HEK293 (cell line): ENCODE results near the gene TOP3B.

Experiments used
- CTCF ChIA-PET: fragments of 350-600 bp; formaldehyde crosslinking; extraction: SDS; loops from one replicate; lab custom pipeline; 2021; ENCODE audit warnings: antibody characterized with exemption; lab: Yijun Ruan, JAX
- POLR2A ChIA-PET: fragments of 300-600 bp; formaldehyde crosslinking; extraction: SDS; loops from one replicate; lab custom pipeline; 2020; ENCODE audit warnings: antibody characterized with exemption, inconsistent platforms; lab: Yijun Ruan, JAX
- H3K27ac ChIP-seq: fragments of 200-500 bp; sonication (Bioruptor generic); 2 replicates; pipeline ENCODE4 v1.5.1; 2014; ENCODE audit warnings: low read depth, low read length, control low read depth, inconsistent platforms; ENCODE audit errors: extremely low read depth
- H3K36me3 ChIP-seq, 2 experiments: fragments of 200-500 bp in 1 of 2; sonication (Bioruptor generic) in 1 of 2; 1 replicate in 1 of 2; 2 replicates in 1 of 2; pipeline ENCODE4 v1.5.1; 2014 to 2017; ENCODE audit warnings: inconsistent platforms in 2 of 2, low read length in 2 of 2; ENCODE audit not compliant: control insufficient read depth in 2 of 2, insufficient read depth in 1 of 2
- H3K4me1 ChIP-seq: fragments of 200-500 bp; sonication (Bioruptor generic); 2 replicates; pipeline ENCODE4 v1.5.1; 2014; ENCODE audit warnings: mild to moderate bottlenecking, low read length, inconsistent platforms; ENCODE audit not compliant: control insufficient read depth, insufficient read depth
- H3K4me3 ChIP-seq: 2 replicates; pipeline ENCODE4 v1.5.1; 2011; ENCODE audit warnings: low read depth, mild to moderate bottlenecking, control low read depth, low read length, moderate library complexity
- H3K9me3 ChIP-seq: fragments of 200-500 bp; sonication (Bioruptor generic); 2 replicates; pipeline ENCODE4 v1.5.1; 2014; ENCODE audit warnings: low read depth, low read length, inconsistent platforms; ENCODE audit not compliant: control insufficient read depth, insufficient read depth
- GFI1B ChIP-seq: fragments of 450-650 bp; formaldehyde crosslinking; IDR thresholded peaks from 2 replicates; pipeline ENCODE4 v1.5.1; 2016; ENCODE audit warnings: missing biosample characterization, missing genetic modification characterization
- GLIS2 ChIP-seq: fragments of 450-650 bp; formaldehyde crosslinking; IDR thresholded peaks from 2 replicates; pipeline ENCODE4 v1.5.1; 2016; ENCODE audit warnings: missing biosample characterization, missing genetic modification characterization
- HIC1 ChIP-seq: fragments of 450-650 bp; formaldehyde crosslinking; IDR thresholded peaks from 2 replicates; pipeline ENCODE4 v1.5.1; 2016; ENCODE audit warnings: missing biosample characterization, missing genetic modification characterization
- HOXA7 ChIP-seq: sonication (generic); formaldehyde crosslinking; IDR thresholded peaks from 2 replicates; pipeline ENCODE4 v1.8.1; 2022; ENCODE audit warnings: missing genetic modification reagents, borderline replicate concordance
- OSR2 ChIP-seq: fragments of 450-650 bp; formaldehyde crosslinking; IDR thresholded peaks from 2 replicates; pipeline ENCODE4 v1.5.1; 2016; ENCODE audit warnings: missing biosample characterization, missing genetic modification characterization
- ZBTB11 ChIP-seq: fragments of 450-650 bp; formaldehyde crosslinking; conservative IDR thresholded peaks from 2 replicates; pipeline ENCODE4 v1.5.1; 2016; ENCODE audit warnings: low read depth, missing biosample characterization, missing genetic modification characterization
- ZBTB8A ChIP-seq: fragments of 450-650 bp; formaldehyde crosslinking; IDR thresholded peaks from 2 replicates; pipeline ENCODE4 v1.5.1; 2016; ENCODE audit warnings: missing biosample characterization, missing genetic modification characterization
- ZNF19 ChIP-seq: fragments of 450-650 bp; formaldehyde crosslinking; IDR thresholded peaks from 2 replicates; pipeline ENCODE4; 2016; ENCODE audit warnings: missing biosample characterization, missing genetic modification characterization, low read depth
- ZNF248 ChIP-seq: fragments of 450-650 bp; formaldehyde crosslinking; IDR thresholded peaks from 2 replicates; pipeline ENCODE4 v1.5.1; 2017; ENCODE audit warnings: missing biosample characterization, missing genetic modification characterization
- ZNF354C ChIP-seq: fragments of 450-650 bp; formaldehyde crosslinking; IDR thresholded peaks from 2 replicates; pipeline ENCODE4 v1.5.1; 2016; ENCODE audit warnings: missing biosample characterization, missing genetic modification characterization, low read depth, borderline replicate concordance
- ZNF391 ChIP-seq: fragments of 450-650 bp; formaldehyde crosslinking; IDR thresholded peaks from 2 replicates; pipeline ENCODE4 v1.5.1; 2016; ENCODE audit warnings: low read depth, missing biosample characterization, missing genetic modification characterization, borderline replicate concordance
- ZNF423 ChIP-seq: fragments of 450-650 bp; formaldehyde crosslinking; IDR thresholded peaks from 2 replicates; pipeline ENCODE4 v1.5.1; 2016; ENCODE audit warnings: missing biosample characterization, missing genetic modification characterization
- ZNF473 ChIP-seq: fragments of 450-650 bp; formaldehyde crosslinking; IDR thresholded peaks from 2 replicates; pipeline ENCODE4 v1.5.1; 2017; ENCODE audit warnings: missing biosample characterization, missing genetic modification characterization
- ZNF518A ChIP-seq: fragments of 450-650 bp; formaldehyde crosslinking; conservative IDR thresholded peaks from 2 replicates; pipeline ENCODE4 v1.5.1; 2016; ENCODE audit warnings: low read depth, missing biosample characterization, missing genetic modification characterization
- ZNF658 ChIP-seq: fragments of 450-650 bp; formaldehyde crosslinking; IDR thresholded peaks from 2 replicates; pipeline ENCODE4; 2016; ENCODE audit warnings: missing biosample characterization, missing genetic modification characterization
- ZNF660 ChIP-seq: fragments of 450-650 bp; IDR thresholded peaks from 2 replicates; pipeline ENCODE4 v1.5.1; 2018; ENCODE audit warnings: missing biosample characterization, mild to moderate bottlenecking, missing genetic modification characterization
- ZNF830 ChIP-seq: fragments of 450-650 bp; IDR thresholded peaks from 2 replicates; pipeline ENCODE4 v1.5.0; 2018; ENCODE audit warnings: missing biosample characterization, missing genetic modification characterization, low read depth, mild to moderate bottlenecking, moderate library complexity
- TF ChIP-seq, protein P1 (sequence below): fragments of 450-650 bp; formaldehyde crosslinking; IDR thresholded peaks from 2 replicates; pipeline ENCODE4 v1.5.1; 2016; ENCODE audit warnings: missing biosample characterization, missing genetic modification characterization, low read depth
- TF ChIP-seq, protein P2 (sequence below): fragments of 450-650 bp; formaldehyde crosslinking; IDR thresholded peaks from 2 replicates; pipeline ENCODE4 v1.5.1; 2016; ENCODE audit warnings: missing biosample characterization, missing genetic modification characterization

Gene TOP3B

DNA sequence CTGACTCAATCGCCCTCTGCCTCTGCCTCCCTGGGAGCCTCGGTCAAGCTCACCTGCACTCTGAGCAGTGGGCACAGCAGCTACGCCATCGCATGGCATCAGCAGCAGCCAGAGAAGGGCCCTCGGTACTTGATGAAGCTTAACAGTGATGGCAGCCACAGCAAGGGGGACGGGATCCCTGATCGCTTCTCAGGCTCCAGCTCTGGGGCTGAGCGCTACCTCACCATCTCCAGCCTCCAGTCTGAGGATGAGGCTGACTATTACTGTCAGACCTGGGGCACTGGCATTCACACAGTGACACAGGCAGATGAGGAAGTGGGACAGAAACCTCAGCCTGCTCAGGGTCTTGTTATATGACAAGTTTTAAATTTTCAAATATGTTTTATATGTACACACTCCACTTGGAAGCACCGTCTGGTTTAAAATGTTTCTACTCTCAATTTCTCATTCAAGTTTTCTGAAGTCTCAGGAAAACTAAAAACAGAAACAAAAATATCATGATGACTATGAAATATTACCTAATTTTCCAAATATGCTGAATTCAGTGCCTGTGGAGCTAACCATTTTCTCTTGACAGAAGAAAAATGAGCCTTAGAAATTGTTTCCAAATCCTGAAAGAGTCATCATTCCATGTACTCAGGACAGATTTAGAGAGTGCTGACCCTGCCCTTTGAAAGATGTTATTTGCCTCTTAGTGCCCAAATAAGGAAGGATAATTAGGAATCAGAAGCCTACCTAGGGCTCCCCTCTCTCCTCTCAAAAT lies 48.8 kb upstream of the TOP3B start:
- POLR2A ChIA-PET, result no interaction called here
- Histone ChIP-seq H3K4me1 (no peaks in the 10 kb centered on the region), H3K9me3 (no peaks in the 10 kb centered on the region)
- CTCF ChIA-PET, result interaction anchor here (0.7 to 7.3 kb wide), 9 partner anchors 26 to 171 kb away, joined by 3 to 35 read pairs (median 3); no protein-coding TSS in a partner anchor
- TF ChIP-seq, protein P1, sequence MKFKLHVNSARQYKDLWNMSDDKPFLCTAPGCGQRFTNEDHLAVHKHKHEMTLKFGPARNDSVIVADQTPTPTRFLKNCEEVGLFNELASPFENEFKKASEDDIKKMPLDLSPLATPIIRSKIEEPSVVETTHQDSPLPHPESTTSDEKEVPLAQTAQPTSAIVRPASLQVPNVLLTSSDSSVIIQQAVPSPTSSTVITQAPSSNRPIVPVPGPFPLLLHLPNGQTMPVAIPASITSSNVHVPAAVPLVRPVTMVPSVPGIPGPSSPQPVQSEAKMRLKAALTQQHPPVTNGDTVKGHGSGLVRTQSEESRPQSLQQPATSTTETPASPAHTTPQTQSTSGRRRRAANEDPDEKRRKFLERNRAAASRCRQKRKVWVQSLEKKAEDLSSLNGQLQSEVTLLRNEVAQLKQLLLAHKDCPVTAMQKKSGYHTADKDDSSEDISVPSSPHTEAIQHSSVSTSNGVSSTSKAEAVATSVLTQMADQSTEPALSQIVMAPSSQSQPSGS (tag by site-specific recombination), result no peak
- TF ChIP-seq ZBTB8A (no peak), ZNF473 (tag by site-specific recombination) (no peak), ZNF354C (tag by site-specific recombination) (no peak), ZNF19 (tag by site-specific recombination) (no peak), GLIS2 (tag by site-specific recombination) (no peak), OSR2 (tag by site-specific recombination) (no peak), HIC1 (tag by site-specific recombination) (no peak), ZNF248 (tag by site-specific recombination) (no peak), ZNF423 (tag by site-specific recombination) (no peak), ZBTB11 (no peak), ZNF830 (tag by site-specific recombination) (no peak), ZNF658 (tag by site-specific recombination) (no peak), ZNF391 (tag by site-specific recombination) (no peak), ZNF518A (no peak), ZNF660 (tag by site-specific recombination) (no peak), GFI1B (no peak), HOXA7 (CRISPR knock-in tag) (no peak)
- TF ChIP-seq, protein P2, sequence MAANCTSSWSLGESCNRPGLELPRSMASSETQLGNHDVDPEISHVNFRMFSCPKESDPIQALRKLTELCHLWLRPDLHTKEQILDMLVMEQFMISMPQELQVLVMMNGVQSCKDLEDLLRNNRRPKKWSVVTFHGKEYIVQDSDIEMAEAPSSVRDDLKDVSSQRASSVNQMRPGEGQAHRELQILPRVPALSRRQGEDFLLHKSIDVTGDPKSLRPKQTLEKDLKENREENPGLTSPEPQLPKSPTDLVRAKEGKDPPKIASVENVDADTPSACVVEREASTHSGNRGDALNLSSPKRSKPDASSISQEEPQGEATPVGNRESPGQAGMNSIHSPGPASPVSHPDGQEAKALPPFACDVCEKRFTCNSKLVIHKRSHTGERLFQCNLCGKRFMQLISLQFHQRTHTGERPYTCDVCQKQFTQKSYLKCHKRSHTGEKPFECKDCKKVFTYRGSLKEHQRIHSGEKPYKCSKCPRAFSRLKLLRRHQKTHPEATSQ (tag by site-specific recombination), result no peak
- TF ChIP-seq, all 188 proteins: peak for 0
- Histone ChIP-seq H3K27ac (no peak overlapping the region), H3K36me3 (no peaks in the 10 kb centered on the region), H3K4me3 (no peak overlapping the region)
